CD4-positive, alpha-beta T cell treated with Interleukin-4 for 4 hours (primary cell): ENCODE measurements around the gene ANKRD44.

Experiments
- DNase-seq: peaks from one replicate; pipeline ENCODE4 v3.0.0-alpha.2; 2020

ANKRD44 gene

GRCh38 chr2:197101519-197101918 lies 209.1 kb downstream of the ANKRD44 start:
- DNase-seq, result no peak

- DNase-seq, result no peak
Observed at GRCh38 chr2:197097578-197098366, 212.8 kb downstream of the ANKRD44 start.

GRCh38 chr2:197096649-197097048 lies 213.9 kb downstream of the ANKRD44 start:
- no peak for DNase-seq

- no peak for DNase-seq
Observed at GRCh38 chr2:197092431-197092830, 218.1 kb downstream of the ANKRD44 start.

- no peak for DNase-seq
Observed at GRCh38 chr2:197090742-197091367, 219.7 kb downstream of the ANKRD44 start.

GRCh38 chr2:197089655-197090054 lies 220.9 kb downstream of the ANKRD44 start:
- no peak for DNase-seq

GRCh38 chr2:197088694-197089093 lies 221.9 kb downstream of the ANKRD44 start:
- no peak for DNase-seq

GRCh38 chr2:197086500-197086899 lies 224.1 kb downstream of the ANKRD44 start:
- peak; percentile 13 for DNase-seq

- no peak for DNase-seq
Observed at GRCh38 chr2:197085665-197086064, 224.9 kb downstream of the ANKRD44 start.

GRCh38 chr2:197081294-197081693 lies 229.3 kb downstream of the ANKRD44 start:
- DNase-seq, result no peak

- no peak for DNase-seq
Observed at GRCh38 chr2:197080578-197081216, 229.9 kb downstream of the ANKRD44 start.

- no peak for DNase-seq
Observed at GRCh38 chr2:197079832-197080555, 230.6 kb downstream of the ANKRD44 start.

- DNase-seq, result no peak
Observed at GRCh38 chr2:197079414-197079813, 231.2 kb downstream of the ANKRD44 start.

- no peak for DNase-seq
Observed at GRCh38 chr2:197078535-197078934, 232.0 kb downstream of the ANKRD44 start.

GRCh38 chr2:197077336-197077735 lies 233.2 kb downstream of the ANKRD44 start:
- no peak for DNase-seq

GRCh38 chr2:197076652-197077051 lies 233.9 kb downstream of the ANKRD44 start:
- no peak for DNase-seq

- DNase-seq, result no peak
Observed at GRCh38 chr2:197075754-197076337, 234.7 kb downstream of the ANKRD44 start.

GRCh38 chr2:197075281-197075680 lies 235.3 kb downstream of the ANKRD44 start:
- no peak for DNase-seq

- DNase-seq, result no peak
Observed at GRCh38 chr2:197073701-197074433, 236.7 kb downstream of the ANKRD44 start.

- no peak for DNase-seq
Observed at GRCh38 chr2:197073270-197073669, 237.3 kb downstream of the ANKRD44 start.

GRCh38 chr2:197072533-197072932 lies 238.0 kb downstream of the ANKRD44 start:
- DNase-seq, result no peak

- DNase-seq, result no peak
Observed at GRCh38 chr2:197071790-197072436, 238.7 kb downstream of the ANKRD44 start.
